K562 (cell line): Measurements from ENCODE around the gene SEPTIN1.

ENCODE experiments used
- CTCF ChIP-seq, 3 experiments: IDR thresholded peaks in 2 of 3; conservative IDR thresholded peaks in 1 of 3; 2 replicates each; pipeline ENCODE4 v1.5.1; 2011 to 2012; ENCODE audit warnings: low read length in 3 of 3, mild to moderate bottlenecking in 3 of 3, control low read depth in 2 of 3, improper control_type of control experiment in 1 of 3, inconsistent platforms in 1 of 3, low read depth in 1 of 3, mixed read lengths in 1 of 3, moderate library complexity in 1 of 3; ENCODE audit not compliant: insufficient read depth in 2 of 3
- FOXO4 ChIP-seq: fragments of 450-650 bp; formaldehyde crosslinking; IDR thresholded peaks from 2 replicates; pipeline ENCODE4 v1.4.0; 2020; ENCODE audit warnings: mild to moderate bottlenecking, moderate library complexity
- MTA2 ChIP-seq: fragments of 450-650 bp; IDR thresholded peaks from 2 replicates; pipeline ENCODE4 v1.6.1; 2016; ENCODE audit warnings: low read depth
- NRF1 ChIP-seq, 2 experiments: fragments of 450-650 bp; IDR thresholded peaks in 1 of 2; conservative IDR thresholded peaks in 1 of 2; 2 replicates each; pipeline ENCODE4 v1.6.1; 2014; ENCODE audit warnings: mild to moderate bottlenecking in 2 of 2
- SP2 ChIP-seq: IDR thresholded peaks from 2 replicates; pipeline ENCODE4 v1.6.1; 2011; ENCODE audit warnings: mild to moderate bottlenecking, low read depth, low read length, moderate library complexity; ENCODE audit not compliant: poor library complexity, severe bottlenecking; ENCODE audit errors: extremely low read depth
- SREBF2 ChIP-seq: sonication (generic); formaldehyde crosslinking; IDR thresholded peaks from 2 replicates; pipeline ENCODE4 v1.4.0; 2020; ENCODE audit warnings: mild to moderate bottlenecking, missing genetic modification reagents
- TAF1 ChIP-seq: IDR thresholded peaks from 2 replicates; pipeline ENCODE4 v1.6.1; 2011; ENCODE audit warnings: mild to moderate bottlenecking, low read length, moderate library complexity; ENCODE audit not compliant: insufficient read depth, control insufficient read depth, severe bottlenecking; ENCODE audit errors: extremely low read depth
- ZNF232 ChIP-seq: sonication (generic); formaldehyde crosslinking; IDR thresholded peaks from 2 replicates; pipeline ENCODE4 v1.8.0; 2022; ENCODE audit warnings: mild to moderate bottlenecking, missing genetic modification reagents
- ZNF280B ChIP-seq: fragments of 250-450 bp; sonication (Bioruptor Pico); IDR thresholded peaks from 2 replicates; pipeline ENCODE4 v1.5.1; 2021; ENCODE audit warnings: mild to moderate bottlenecking
- ZNF639 ChIP-seq, 2 experiments: fragments of 200-800 bp in 1 of 2; sonication (Bioruptor generic) in 1 of 2; sonication (generic) in 1 of 2; formaldehyde crosslinking in 1 of 2; IDR thresholded peaks in 1 of 2; conservative IDR thresholded peaks in 1 of 2; 2 replicates each; pipeline versions ENCODE4 v1.5.0 to v1.6.1; 2016 to 2020; ENCODE audit warnings: missing compliant biosample characterization in 1 of 2, missing genetic modification characterization in 1 of 2, missing genetic modification reagents in 1 of 2

- no peak for TF ChIP-seq TAF1
- TF ChIP-seq CTCF (IDR thresholded peaks at IDR 0.05 in 2 of 3, conservative IDR thresholded peaks at IDR 0.05 in 1 of 3; ENCODE audit: insufficient read depth in 2 of 3, low read depth in 1 of 3, low read length in 3 of 3): no peak
- TF ChIP-seq FOXO4: no peak
- no peak for TF ChIP-seq SREBF2 (CRISPR knock-in tag)
- no peak for TF ChIP-seq ZNF232 (CRISPR knock-in tag)
- TF ChIP-seq SP2: no peak
- TF ChIP-seq ZNF639 (CRISPR knock-in tag; conservative IDR thresholded peaks at IDR 0.05 in 1 of 2, IDR thresholded peaks at IDR 0.05 in 1 of 2): no peak
- TF ChIP-seq NRF1 (conservative IDR thresholded peaks at IDR 0.05 in 1 of 2, IDR thresholded peaks at IDR 0.05 in 1 of 2): no peak
- TF ChIP-seq ZNF280B (CRISPR knock-in tag): no peak
- TF ChIP-seq MTA2: no peak
These were observed 21.2 kb downstream of the SEPTIN1 start for GRCh38 chr16:30361180-30361579.
